Spleen (tissue), 7 donors: ENCODE measurements around the gene TNFAIP2.

ENCODE experiments used
- POLR2A ChIP-seq, 3 donors: fragments of 450-650 bp; IDR thresholded peaks; one replicate each; pipeline ENCODE4 v1.5.1; 2017; ENCODE audit warnings: antibody characterized with exemption in 3 of 3, mild to moderate bottlenecking in 1 of 3
- POLR2AphosphoS5 ChIP-seq, 3 donors: sonication (generic); formaldehyde crosslinking; IDR thresholded peaks; one replicate each; pipeline ENCODE4 v1.5.1; 2017; ENCODE audit warnings: antibody characterized with exemption in 3 of 3
- TF ChIP-seq, protein P1 (sequence below), 11 experiments: fragments of 200-600 bp in 7 of 11; fragments of 450-650 bp in 4 of 11; sonication (generic) in 4 of 11; IDR thresholded peaks in 8 of 11; conservative IDR thresholded peaks in 3 of 11; 1 replicate in 7 of 11; 2 replicates in 4 of 11; pipeline versions ENCODE4 v1.4.0 to v1.8.0; 2016 to 2021; ENCODE audit warnings: antibody characterized with exemption in 11 of 11, inconsistent platforms in 4 of 11, mild to moderate bottlenecking in 1 of 11
- donor health status: DM: no; HTN: no; CAD: no; lungs with moderate emphysema.
- donor health status: DM: no; HTN: no; CAD: no.
- donor health status: DM: no; HTN: no; CAD: no.

DNA sequence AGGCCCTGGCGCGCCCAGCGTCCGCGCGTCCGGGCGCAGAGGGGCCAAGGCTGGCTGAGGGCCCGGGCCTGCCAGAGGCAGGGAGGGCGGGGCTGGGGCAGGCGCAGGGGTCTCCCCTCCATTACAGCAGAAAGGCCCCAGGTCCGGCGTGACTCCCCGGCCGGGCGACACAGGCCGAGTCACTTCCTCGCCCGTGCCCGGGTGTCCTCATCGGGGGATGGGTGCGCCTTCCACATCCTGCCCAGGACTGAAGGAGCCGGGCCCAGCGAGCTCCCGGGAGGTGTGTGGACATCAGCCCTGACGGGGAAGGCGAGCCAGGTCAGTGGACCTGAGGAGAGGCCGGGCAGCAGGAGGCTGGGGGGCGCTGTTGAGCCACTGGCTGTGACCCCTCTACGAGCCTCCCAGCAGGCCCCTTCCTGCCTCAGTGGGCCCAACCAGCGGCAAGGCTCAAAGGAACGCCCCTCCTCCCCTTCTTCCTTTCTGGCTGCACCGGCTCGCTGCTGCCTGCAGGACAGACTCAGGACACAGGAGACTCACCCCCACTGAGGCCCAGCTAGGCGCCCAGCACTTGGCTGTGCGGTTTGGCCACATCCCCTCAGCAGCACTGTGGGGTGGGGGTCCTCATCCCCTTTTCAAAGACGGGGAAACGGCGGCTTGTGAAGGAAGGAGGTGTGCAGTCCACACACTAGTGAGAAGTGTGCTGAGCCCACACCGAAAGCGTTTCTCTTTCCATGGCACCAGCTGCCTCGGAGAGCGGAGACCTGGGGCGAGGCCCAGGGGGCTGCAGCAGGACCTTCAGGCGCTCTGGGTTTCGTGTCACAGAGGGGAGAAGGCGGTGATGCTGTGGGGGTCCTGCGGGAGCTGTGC, 606 bp downstream of the TNFAIP2 start:
- TF ChIP-seq, protein P1, sequence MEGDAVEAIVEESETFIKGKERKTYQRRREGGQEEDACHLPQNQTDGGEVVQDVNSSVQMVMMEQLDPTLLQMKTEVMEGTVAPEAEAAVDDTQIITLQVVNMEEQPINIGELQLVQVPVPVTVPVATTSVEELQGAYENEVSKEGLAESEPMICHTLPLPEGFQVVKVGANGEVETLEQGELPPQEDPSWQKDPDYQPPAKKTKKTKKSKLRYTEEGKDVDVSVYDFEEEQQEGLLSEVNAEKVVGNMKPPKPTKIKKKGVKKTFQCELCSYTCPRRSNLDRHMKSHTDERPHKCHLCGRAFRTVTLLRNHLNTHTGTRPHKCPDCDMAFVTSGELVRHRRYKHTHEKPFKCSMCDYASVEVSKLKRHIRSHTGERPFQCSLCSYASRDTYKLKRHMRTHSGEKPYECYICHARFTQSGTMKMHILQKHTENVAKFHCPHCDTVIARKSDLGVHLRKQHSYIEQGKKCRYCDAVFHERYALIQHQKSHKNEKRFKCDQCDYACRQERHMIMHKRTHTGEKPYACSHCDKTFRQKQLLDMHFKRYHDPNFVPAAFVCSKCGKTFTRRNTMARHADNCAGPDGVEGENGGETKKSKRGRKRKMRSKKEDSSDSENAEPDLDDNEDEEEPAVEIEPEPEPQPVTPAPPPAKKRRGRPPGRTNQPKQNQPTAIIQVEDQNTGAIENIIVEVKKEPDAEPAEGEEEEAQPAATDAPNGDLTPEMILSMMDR (IDR thresholded peaks at IDR 0.05 in 8 of 11, conservative IDR thresholded peaks at IDR 0.05 in 3 of 11): peak in 4 of 11 experiments; percentile 21 to 63 (median 44)
- TF ChIP-seq POLR2A (IDR thresholded peaks at IDR 0.05) (no peak), POLR2AphosphoS5 (IDR thresholded peaks at IDR 0.05) (peak in 1 of 3 donors; percentile 52)
